Heart left ventricle (tissue), 16 donors: ENCODE results near the gene CECR2. TPM values are rescaled to one million over a fixed set of nuclear protein-coding genes. Genes with fewer than 3 reads are reported as not detected.

Experiments used
- ATAC-seq, 4 donors: fragments of 200-7000 bp; cut with Tn5 transposase; one replicate each; pipeline ENCODE4 v1.9.1; 2020 to 2022; ENCODE audit warnings: moderate library complexity in 4 of 4, mild to moderate bottlenecking in 3 of 4, moderate number of reproducible peaks in 1 of 4
- DNase-seq, 5 donors: peaks; one replicate each; pipeline ENCODE4 v3.0.0-alpha.2; 2020
- H3K27ac ChIP-seq, 12 donors: fragments of 200-600 bp; sonication (generic) in 4 of 12; one replicate each; pipeline versions ENCODE4 v1.5.0 to v1.8.0; 2016 to 2022; ENCODE audit warnings: mild to moderate bottlenecking in 2 of 12
- H3K27me3 ChIP-seq, 9 donors: fragments of 200-600 bp; sonication (generic) in 2 of 9; one replicate each; pipeline versions ENCODE4 v1.5.1 to v1.8.0; 2016 to 2022; ENCODE audit warnings: mild to moderate bottlenecking in 3 of 9
- H3K36me3 ChIP-seq, 9 donors: fragments of 200-600 bp; sonication (generic) in 2 of 9; one replicate each; pipeline versions ENCODE4 v1.5.0 to v1.8.0; 2018 to 2022; ENCODE audit warnings: mild to moderate bottlenecking in 2 of 9
- H3K4me1 ChIP-seq, 12 donors: fragments of 200-600 bp; sonication (generic) in 4 of 12; one replicate each; pipeline versions ENCODE4 v1.5.0 to v1.8.0; 2016 to 2022; ENCODE audit warnings: mild to moderate bottlenecking in 3 of 12
- H3K4me3 ChIP-seq, 12 donors: fragments of 200-600 bp; sonication (generic) in 4 of 12; one replicate each; pipeline versions ENCODE4 v1.5.0 to v1.8.0; 2017 to 2022; ENCODE audit warnings: mild to moderate bottlenecking in 9 of 12, moderate library complexity in 4 of 12
- H3K9me3 ChIP-seq, 12 donors: fragments of 200-600 bp; sonication (generic) in 4 of 12; one replicate each; pipeline versions ENCODE4 v1.5.0 to v1.8.0; 2016 to 2022; ENCODE audit warnings: mild to moderate bottlenecking in 1 of 12
- POLR2A ChIP-seq, 2 donors: fragments of 450-650 bp; IDR thresholded peaks; one replicate each; pipeline ENCODE4 v1.6.1; 2017; ENCODE audit warnings: antibody characterized with exemption in 2 of 2, mild to moderate bottlenecking in 2 of 2, moderate library complexity in 2 of 2
- WGBS, 4 donors: extraction: QIAGEN DNeasy Blood & Tissue Kit in 2 of 4; methylation state at CpG; one replicate each; pipeline versions ENCODE4 v1.1.5 to v1.1.7; 2013 to 2018; 5-methylcytosine and 5-hydroxymethylcytosine counted together
- intact Hi-C, 10 donors: fragments of 100-400 bp; cut with DNase I; formaldehyde crosslinking; loops; one replicate each; pipeline versions ENCODE4 v1.11.1 to v1.14.2; 2022
- polyA plus RNA-seq, 2 donors: library from polyadenylated mRNA; stranded (reverse); fragments of 200-250 nt; gene quantifications; one replicate each; pipeline ENCODE4 v1.2.3, GENCODE V29; 2013
- total RNA-seq, 9 donors: library from RNA; depleted of rRNA in 2 of 9; stranded (reverse); fragments of >200 nt in 2 of 9; fragmentation: NEBNext Ultra II Directional in 3 of 9; extraction: Animal tissue kit (Norgen Biotek cat#: 25700) in 3 of 9; gene quantifications; one replicate each; pipeline versions ENCODE4 v1.1.0 to v1.2.4, GENCODE V29; 2016 to 2023
- TF ChIP-seq, protein P1 (sequence below), 12 donors: fragments of 200-600 bp; sonication (generic) in 4 of 12; IDR thresholded peaks; one replicate each; pipeline versions ENCODE4 v1.5.0 to v1.8.0; 2018 to 2022; ENCODE audit warnings: antibody characterized with exemption in 12 of 12, mild to moderate bottlenecking in 5 of 12
- donor health status: ischemic (EF 13 %, LVEDD 7.1; RV severe dilation, severe dysfunction).
- donor health status: healthy with polysubstance abuse.
- donor health status: DM: no; HTN: yes; CAD: no.
- donor health status: DM: no; HTN: no; CAD: no.
- donor health status: ischemic (EF 25% LVEDD 6.9; RV normal size, moderate dysfunction).
- donor health status: ischemic (EF 25% LVEDD 5.7; RV mildly dilated, moderate dysfunction).
- donor health status: healthy.
- donor health status: DM: yes; HTN: yes; CAD: no.
- donor health status: ischemic (EF 35%, LVEDD 5.7; RV mildly dilated, moderate dysfunction).
- donor health status: nonischemic (EF 11% LVEDD 7.7; RV severe dilation, severe dysfunction).
- donor health status: DM: yes; HTN: yes; CAD: no.
- donor health status: PGD.
- donor health status: ischemic (EF 29% LVEDD 5.4; RV normal size, mild dysfunction).
- donor health status: nonischemic (EF 23%, LVEDD 6.1; RV moderate dilation, normal function).

CECR2 gene
- total and polyA plus RNA-seq, 11 donors, result 3.8 to 11.6 (median 6.8) TPM

DNA sequence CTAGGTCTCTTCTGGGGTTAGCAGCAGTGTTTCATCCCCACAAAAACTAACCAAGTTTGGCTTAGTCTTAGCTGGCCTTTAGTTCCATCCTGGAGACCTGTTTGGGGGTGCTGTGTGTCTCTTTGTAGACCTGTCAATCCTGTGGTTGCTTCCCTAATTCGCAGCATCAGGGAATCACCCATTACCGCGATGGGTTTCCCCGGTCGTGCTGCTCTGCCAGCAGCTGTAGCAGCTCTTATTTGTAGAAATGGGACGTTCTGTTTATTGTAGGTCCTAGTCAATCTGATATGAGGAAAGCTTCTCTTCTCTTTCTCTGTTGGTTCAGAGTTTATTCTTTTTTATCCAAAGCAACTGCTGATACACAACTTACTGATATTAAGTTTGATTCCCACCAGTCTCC, 91.6 kb downstream of the CECR2 start:
- no peak overlapping the region for H3K27ac ChIP-seq
- no peaks in the 10 kb centered on the region for H3K4me1 ChIP-seq
- ATAC-seq, result no peak
- H3K9me3 ChIP-seq, result no peaks in the 10 kb centered on the region
- no peaks in the 10 kb centered on the region for H3K27me3 ChIP-seq
- no peaks in the 10 kb centered on the region for H3K36me3 ChIP-seq
- TF ChIP-seq POLR2A (IDR thresholded peaks at IDR 0.05), result no peak
- TF ChIP-seq, protein P1, sequence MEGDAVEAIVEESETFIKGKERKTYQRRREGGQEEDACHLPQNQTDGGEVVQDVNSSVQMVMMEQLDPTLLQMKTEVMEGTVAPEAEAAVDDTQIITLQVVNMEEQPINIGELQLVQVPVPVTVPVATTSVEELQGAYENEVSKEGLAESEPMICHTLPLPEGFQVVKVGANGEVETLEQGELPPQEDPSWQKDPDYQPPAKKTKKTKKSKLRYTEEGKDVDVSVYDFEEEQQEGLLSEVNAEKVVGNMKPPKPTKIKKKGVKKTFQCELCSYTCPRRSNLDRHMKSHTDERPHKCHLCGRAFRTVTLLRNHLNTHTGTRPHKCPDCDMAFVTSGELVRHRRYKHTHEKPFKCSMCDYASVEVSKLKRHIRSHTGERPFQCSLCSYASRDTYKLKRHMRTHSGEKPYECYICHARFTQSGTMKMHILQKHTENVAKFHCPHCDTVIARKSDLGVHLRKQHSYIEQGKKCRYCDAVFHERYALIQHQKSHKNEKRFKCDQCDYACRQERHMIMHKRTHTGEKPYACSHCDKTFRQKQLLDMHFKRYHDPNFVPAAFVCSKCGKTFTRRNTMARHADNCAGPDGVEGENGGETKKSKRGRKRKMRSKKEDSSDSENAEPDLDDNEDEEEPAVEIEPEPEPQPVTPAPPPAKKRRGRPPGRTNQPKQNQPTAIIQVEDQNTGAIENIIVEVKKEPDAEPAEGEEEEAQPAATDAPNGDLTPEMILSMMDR (IDR thresholded peaks at IDR 0.05), result no peak
- WGBS, 4 donors, result 82 to 91% (median 85%) methylated on average over 6 of the region's 6 CpGs
- H3K4me3 ChIP-seq, result no peak overlapping the region
- intact Hi-C loops, result no loop called here
- no peak for DNase-seq

DNA sequence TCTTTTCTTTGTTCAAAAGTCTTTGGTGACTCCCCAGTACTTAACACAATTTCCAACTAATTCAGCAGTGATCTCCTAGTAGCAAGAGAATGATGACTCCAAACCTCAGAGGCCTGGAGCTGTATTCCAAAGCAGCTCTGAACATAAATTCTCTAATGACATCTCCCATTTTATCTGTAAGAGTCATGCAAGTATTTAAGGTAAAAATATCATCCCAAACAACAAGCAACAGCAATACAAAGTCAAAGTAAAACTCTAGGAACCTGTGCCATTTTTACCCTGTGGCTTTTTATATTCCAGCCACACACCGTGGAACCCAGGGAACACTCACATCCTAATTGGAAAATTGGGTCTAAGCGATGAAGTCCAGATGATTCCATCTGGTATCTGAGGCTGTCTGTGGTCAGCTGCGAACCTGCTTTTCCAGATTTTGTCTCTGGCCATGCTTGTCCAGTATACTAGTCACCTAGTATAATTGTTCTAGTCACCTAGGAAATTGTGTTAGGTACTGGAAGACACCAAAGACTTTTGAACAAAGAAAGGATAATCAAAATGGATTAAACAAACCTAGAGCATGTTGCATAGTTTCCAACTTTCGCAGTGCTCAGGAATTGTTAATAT, 101.7 kb downstream of the CECR2 start:
- peaks cover 0 to 11% (median 5%) of the 10 kb centered on the region in 12 donors for H3K4me1 ChIP-seq

DNA sequence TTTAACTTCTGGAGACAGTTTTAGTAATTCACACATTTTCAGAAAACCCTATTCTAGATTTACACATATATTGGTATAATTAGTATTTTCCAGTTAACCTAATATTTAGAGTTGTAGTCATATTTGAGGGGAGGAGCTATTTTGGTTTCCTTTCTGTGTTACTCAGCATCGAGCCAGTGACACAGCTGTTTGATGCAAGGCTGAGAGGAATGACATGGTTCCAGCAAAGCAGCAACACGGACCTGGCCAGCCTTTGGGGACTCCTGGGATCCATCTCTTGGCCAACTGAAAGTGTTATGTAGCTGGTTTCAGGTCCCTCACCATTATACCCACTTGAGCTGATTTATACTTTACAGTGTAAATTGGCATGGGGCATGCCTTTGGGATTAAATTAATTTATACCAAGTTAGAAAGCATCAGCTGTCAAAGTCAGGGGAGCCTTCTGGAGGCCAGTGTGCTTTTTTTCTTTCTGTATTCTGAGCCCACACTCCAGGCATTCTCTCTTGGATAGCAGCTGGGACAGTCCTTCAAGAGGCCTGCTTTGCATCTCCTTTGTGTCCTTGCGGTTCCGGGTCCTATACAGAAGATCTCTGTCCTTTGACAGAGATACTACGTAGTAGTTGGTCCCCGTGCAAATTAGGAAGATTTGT, 102.8 kb downstream of the CECR2 start:
- intact Hi-C loops, result loop anchor here in 5 of 10 donors (10.0 kb wide), 3 partner anchors 87 to 107 kb away; partner anchors contain the start of gene CECR2 (in 2 of the 5)
- WGBS, 4 donors, result 54 to 70% (median 63%) methylated on average over 6 of the region's 6 CpGs
- peak overlapping the region in 3 of 12 donors; percentile 7 to 26 (median 14) for H3K27ac ChIP-seq
- TF ChIP-seq, protein P1 (IDR thresholded peaks at IDR 0.05), result no peak
- TF ChIP-seq POLR2A (IDR thresholded peaks at IDR 0.05), result no peak
- no peak overlapping the region for H3K4me3 ChIP-seq
- DNase-seq (peak in 3 of 5 donors; percentile 14 to 40 (median 38)), ATAC-seq (peak; percentile 17 to 75 (median 61))
- H3K36me3 ChIP-seq, result no peaks in the 10 kb centered on the region
- no peaks in the 10 kb centered on the region for H3K9me3 ChIP-seq
- H3K4me1 ChIP-seq, result peaks cover 0 to 20% (median 7%) of the 10 kb centered on the region in 12 donors
- no peaks in the 10 kb centered on the region for H3K27me3 ChIP-seq

More for the DNA sequence above, 101.7 kb downstream of the CECR2 start:
- TF ChIP-seq, protein P1 (IDR thresholded peaks at IDR 0.05), result no peak
- TF ChIP-seq POLR2A (IDR thresholded peaks at IDR 0.05), result no peak
- ATAC-seq, result no peak
- no peaks in the 10 kb centered on the region for H3K27me3 ChIP-seq
- H3K27ac ChIP-seq, result no peak overlapping the region
- H3K9me3 ChIP-seq, result no peaks in the 10 kb centered on the region
- intact Hi-C loops, result loop anchor here in 5 of 10 donors (10.0 kb wide), 3 partner anchors 86 to 106 kb away; partner anchors contain the start of gene CECR2 (in 2 of the 5)
- no peak overlapping the region for H3K4me3 ChIP-seq
- 88 to 94% (median 90%) methylated on average over 4 of the region's 4 CpGs for WGBS, 4 donors
- DNase-seq, result no peak
- H3K36me3 ChIP-seq, result no peaks in the 10 kb centered on the region

DNA sequence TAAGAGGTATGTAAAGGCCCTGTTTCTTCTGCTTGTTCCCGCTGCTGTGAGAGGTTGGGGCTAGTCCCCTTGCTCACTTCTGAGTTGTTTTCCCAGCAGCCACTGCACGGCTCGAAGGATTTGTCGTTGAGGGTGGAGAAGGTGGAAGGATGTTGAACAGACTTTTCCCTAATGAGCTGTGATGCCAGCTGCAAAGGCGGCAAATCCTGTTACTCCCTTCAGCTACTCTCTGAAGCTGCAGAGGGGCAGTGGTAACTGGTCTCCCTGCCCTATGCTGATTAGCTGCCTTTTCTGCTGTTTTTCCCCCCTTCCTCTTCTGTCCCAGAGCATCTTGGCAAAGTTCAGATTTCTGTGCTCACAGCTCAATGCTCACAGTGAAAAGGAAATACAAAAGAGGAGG, 103.7 kb downstream of the CECR2 start:
- no peaks in the 10 kb centered on the region for H3K9me3 ChIP-seq
- intact Hi-C loops, result loop anchor here in 5 of 10 donors (10.0 kb wide), 3 partner anchors 88 to 108 kb away; partner anchors contain the start of gene CECR2 (in 2 of the 5)
- ATAC-seq (no peak), DNase-seq (no peak)
- no peaks in the 10 kb centered on the region for H3K27me3 ChIP-seq
- TF ChIP-seq POLR2A (IDR thresholded peaks at IDR 0.05), result no peak
- TF ChIP-seq, protein P1 (IDR thresholded peaks at IDR 0.05), result no peak
- H3K27ac ChIP-seq, result peak overlapping the region in 1 of 12 donors; percentile 14
- WGBS, 4 donors, result 32 to 47% (median 41%) methylated on average over 5 of the region's 5 CpGs
- no peaks in the 10 kb centered on the region for H3K36me3 ChIP-seq
- no peak overlapping the region for H3K4me3 ChIP-seq
- H3K4me1 ChIP-seq, result peaks cover 0 to 28% (median 7%) of the 10 kb centered on the region in 12 donors
